ENCODE data around the gene OR2H2. TPM values are rescaled to one million over a fixed set of nuclear protein-coding genes. Genes with fewer than 3 reads are reported as not detected.

OR2H2 gene
- polyA plus RNA-seq, 2 of the 4 experiments (the other 2 are of a cell fraction), result not detected

GRCh38 chr6:29564875-29565274, 20.0 kb upstream of the OR2H2 start:
- ChIA-PET POLR2A (interaction anchor here (0.7 kb wide), 1 partner anchor 66 kb away, joined by 3 read pairs; no protein-coding TSS in a partner anchor), CTCF (no interaction called here)
- Histone ChIP-seq H3K27ac (no peak overlapping the region), H3K9me3 (no peaks in the 10 kb centered on the region), H3K4me3 (no peak overlapping the region), H3K4me1 (no peaks in the 10 kb centered on the region), H3K4me2 (no peak overlapping the region)
- ATAC-seq, result no peak
- no peak for DNase-seq (ENCODE audit: low read depth in 1 of 2, low spot score in 1 of 2)
- TF ChIP-seq RFX5 (IDR thresholded peaks at IDR 0.05) (peak; percentile 87), ZFP36 (IDR thresholded peaks at IDR 0.05; ENCODE audit: borderline replicate concordance, partially characterized antibody) (no peak)
- no peak for FAIRE-seq

- H3K4me3 ChIP-seq, result no peak overlapping the region
- 37% methylated on average over 5 of the region's 5 CpGs for WGBS (ENCODE audit: missing lambda C conversion rate)
- TF ChIP-seq HDAC2 (IDR thresholded peaks at IDR 0.05) (no peak), RARB (CRISPR knock-in tag; IDR thresholded peaks at IDR 0.05) (no peak), CBX8 (IDR thresholded peaks at IDR 0.05) (no peak), MYC (IDR thresholded peaks at IDR 0.05; ENCODE audit: borderline replicate concordance, low read length) (no peak), FOSB (CRISPR knock-in tag; IDR thresholded peaks at IDR 0.05) (no peak), TFCP2L1 (CRISPR knock-in tag; IDR thresholded peaks at IDR 0.05) (no peak), RAD21 (conservative IDR thresholded peaks at IDR 0.05 in 1 of 2, IDR thresholded peaks at IDR 0.05 in 1 of 2) (no peak), CBX2 (IDR thresholded peaks at IDR 0.05; ENCODE audit: borderline replicate concordance, low read depth) (no peak), ZSCAN20 (CRISPR knock-in tag; IDR thresholded peaks at IDR 0.05) (no peak), EHF (CRISPR knock-in tag; IDR thresholded peaks at IDR 0.05) (no peak), POLR2A (IDR thresholded peaks at IDR 0.05; ENCODE audit: low read length) (no peak), CHD4 (IDR thresholded peaks at IDR 0.05; ENCODE audit: borderline replicate concordance) (no peak), KDM5A (IDR thresholded peaks at IDR 0.05) (no peak), HEYL (CRISPR knock-in tag; IDR thresholded peaks at IDR 0.05) (no peak)
- TF ChIP-seq, protein P1, sequence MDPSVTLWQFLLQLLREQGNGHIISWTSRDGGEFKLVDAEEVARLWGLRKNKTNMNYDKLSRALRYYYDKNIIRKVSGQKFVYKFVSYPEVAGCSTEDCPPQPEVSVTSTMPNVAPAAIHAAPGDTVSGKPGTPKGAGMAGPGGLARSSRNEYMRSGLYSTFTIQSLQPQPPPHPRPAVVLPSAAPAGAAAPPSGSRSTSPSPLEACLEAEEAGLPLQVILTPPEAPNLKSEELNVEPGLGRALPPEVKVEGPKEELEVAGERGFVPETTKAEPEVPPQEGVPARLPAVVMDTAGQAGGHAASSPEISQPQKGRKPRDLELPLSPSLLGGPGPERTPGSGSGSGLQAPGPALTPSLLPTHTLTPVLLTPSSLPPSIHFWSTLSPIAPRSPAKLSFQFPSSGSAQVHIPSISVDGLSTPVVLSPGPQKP (IDR thresholded peaks at IDR 0.05; ENCODE audit: low read depth, low read length), result no peak
- TF ChIP-seq, protein P2, sequence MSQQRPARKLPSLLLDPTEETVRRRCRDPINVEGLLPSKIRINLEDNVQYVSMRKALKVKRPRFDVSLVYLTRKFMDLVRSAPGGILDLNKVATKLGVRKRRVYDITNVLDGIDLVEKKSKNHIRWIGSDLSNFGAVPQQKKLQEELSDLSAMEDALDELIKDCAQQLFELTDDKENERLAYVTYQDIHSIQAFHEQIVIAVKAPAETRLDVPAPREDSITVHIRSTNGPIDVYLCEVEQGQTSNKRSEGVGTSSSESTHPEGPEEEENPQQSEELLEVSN (IDR thresholded peaks at IDR 0.05; ENCODE audit: borderline replicate concordance, low read depth), result no peak
- TF ChIP-seq, protein P3, sequence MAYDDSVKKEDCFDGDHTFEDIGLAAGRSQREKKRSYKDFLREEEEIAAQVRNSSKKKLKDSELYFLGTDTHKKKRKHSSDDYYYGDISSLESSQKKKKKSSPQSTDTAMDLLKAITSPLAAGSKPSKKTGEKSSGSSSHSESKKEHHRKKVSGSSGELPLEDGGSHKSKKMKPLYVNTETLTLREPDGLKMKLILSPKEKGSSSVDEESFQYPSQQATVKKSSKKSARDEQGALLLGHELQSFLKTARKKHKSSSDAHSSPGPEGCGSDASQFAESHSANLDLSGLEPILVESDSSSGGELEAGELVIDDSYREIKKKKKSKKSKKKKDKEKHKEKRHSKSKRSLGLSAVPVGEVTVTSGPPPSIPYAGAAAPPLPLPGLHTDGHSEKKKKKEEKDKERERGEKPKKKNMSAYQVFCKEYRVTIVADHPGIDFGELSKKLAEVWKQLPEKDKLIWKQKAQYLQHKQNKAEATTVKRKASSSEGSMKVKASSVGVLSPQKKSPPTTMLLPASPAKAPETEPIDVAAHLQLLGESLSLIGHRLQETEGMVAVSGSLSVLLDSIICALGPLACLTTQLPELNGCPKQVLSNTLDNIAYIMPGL (CRISPR knock-in tag; IDR thresholded peaks at IDR 0.05; ENCODE audit: borderline replicate concordance), result no peak
- H3K9me3 ChIP-seq, result no peaks in the 10 kb centered on the region
- FAIRE-seq (no peak), ATAC-seq (no peak), DNase-seq (ENCODE audit: low read depth in 1 of 2, low spot score in 1 of 2) (no peak)
- no peak overlapping the region for H3K27ac ChIP-seq
- CTCF ChIA-PET, result no interaction called here
- H3K4me2 ChIP-seq, result no peak overlapping the region
- H3K4me1 ChIP-seq, result no peaks in the 10 kb centered on the region
- POLR2A ChIA-PET, result no interaction called here
These were observed 18.1 kb upstream of the OR2H2 start for GRCh38 chr6:29566856-29567255.

GRCh38 chr6:29567541-29567940, 17.4 kb upstream of the OR2H2 start:
- FAIRE-seq (no peak), DNase-seq (ENCODE audit: low read depth in 1 of 2, low spot score in 1 of 2) (no peak), ATAC-seq (no peak)
- TF ChIP-seq RFX5 (IDR thresholded peaks at IDR 0.05) (no peak), RNF2 (IDR thresholded peaks at IDR 0.05; ENCODE audit: borderline replicate concordance, low read depth) (no peak), JUN (IDR thresholded peaks at IDR 0.05) (no peak), MAX (IDR thresholded peaks at IDR 0.05) (no peak), EHMT2 (IDR thresholded peaks at IDR 0.05; ENCODE audit: low read depth) (no peak), CHD2 (IDR thresholded peaks at IDR 0.05; ENCODE audit: low read length, partially characterized antibody) (no peak), ZSCAN20 (CRISPR knock-in tag; IDR thresholded peaks at IDR 0.05) (no peak), NR3C1 (IDR thresholded peaks at IDR 0.05) (no peak), ESRRA (IDR thresholded peaks at IDR 0.05; ENCODE audit: borderline replicate concordance, low read length) (no peak), REST (IDR thresholded peaks at IDR 0.05) (no peak)
- TF ChIP-seq, protein P1 (IDR thresholded peaks at IDR 0.05; ENCODE audit: low read depth, low read length), result no peak
- no peaks in the 10 kb centered on the region for H3K4me1 ChIP-seq
- WGBS (ENCODE audit: missing lambda C conversion rate), result 0% methylated on average over 2 of the region's 2 CpGs
- H3K27ac ChIP-seq, result no peak overlapping the region
- no peak overlapping the region for H3K4me2 ChIP-seq
- no peaks in the 10 kb centered on the region for H3K9me3 ChIP-seq
- no peak overlapping the region for H3K4me3 ChIP-seq
- CTCF ChIA-PET, result no interaction called here
- POLR2A ChIA-PET, result no interaction called here

Measured in A549 (cell line).